GM19395 (cell line): Measurements from ENCODE around the gene TRPM7.
"Not testable (repeated sequence)": the region's sequence is repeated elsewhere in the genome, so short reads cannot be mapped to it uniquely, and the experiment has no call there.

Experiments
- ATAC-seq: cut with Tn5 transposase; IDR thresholded peaks from one replicate; pipeline ENCODE4 v1.9.1; 2021; ENCODE audit warnings: mild to moderate bottlenecking, moderate library complexity; ENCODE audit not compliant: unreplicated experiment

Gene TRPM7

DNA sequence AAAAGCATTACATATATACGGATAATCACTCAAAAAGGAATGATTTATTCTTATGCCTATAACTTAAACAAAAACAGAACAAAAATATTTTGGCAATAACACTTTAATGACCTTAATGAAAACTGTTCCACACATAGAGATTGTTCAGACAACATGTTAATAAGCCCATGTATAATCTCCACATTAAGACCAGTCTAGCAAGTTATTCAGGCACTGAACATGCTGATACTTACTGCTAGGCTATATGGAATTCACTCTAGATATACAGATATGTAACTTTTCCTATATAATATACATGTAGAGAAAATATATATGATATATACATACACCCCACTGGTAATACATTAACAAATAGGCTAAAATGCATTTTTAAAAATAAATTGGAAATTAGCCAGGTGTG lies 96.3 kb downstream of the TRPM7 start:
- ATAC-seq = no peak

DNA sequence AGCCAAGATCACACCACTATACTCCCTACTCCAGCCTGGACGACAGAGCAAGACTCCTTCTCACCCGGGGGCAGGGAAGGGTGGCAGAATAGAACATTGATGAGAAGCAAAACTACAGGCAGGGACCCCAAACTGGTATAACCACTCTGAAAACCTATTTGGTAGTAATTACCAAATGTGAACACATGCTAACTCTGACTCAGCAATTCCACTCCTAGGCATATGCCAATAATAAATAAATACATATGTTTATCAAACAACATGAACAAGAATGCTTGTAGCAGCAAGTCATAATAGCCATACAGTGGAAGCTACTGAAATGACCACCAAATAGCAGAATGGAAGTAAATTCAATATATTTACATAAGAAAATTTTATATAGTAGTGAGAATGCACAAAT lies 109.1 kb downstream of the TRPM7 start:
- ATAC-seq = no peak

DNA sequence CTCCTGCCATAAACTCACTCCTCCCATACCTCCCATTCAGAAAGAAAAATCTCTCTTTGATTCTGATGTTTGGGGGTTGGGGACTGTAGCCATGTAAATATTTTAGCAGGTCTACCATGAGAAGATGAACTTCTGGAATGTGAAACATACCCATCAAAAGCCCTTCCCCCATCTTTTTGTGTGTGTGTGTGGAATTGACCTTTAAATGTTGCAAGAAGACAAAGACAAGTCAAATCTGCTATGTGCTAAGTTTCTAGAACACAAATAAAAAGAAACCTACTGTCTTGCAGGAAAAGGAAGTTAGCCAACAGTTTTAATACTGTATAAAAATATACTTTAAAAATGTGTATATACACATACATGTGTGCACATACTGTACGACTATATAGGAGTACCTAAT lies 110.4 kb downstream of the TRPM7 start:
- no peak for ATAC-seq

DNA sequence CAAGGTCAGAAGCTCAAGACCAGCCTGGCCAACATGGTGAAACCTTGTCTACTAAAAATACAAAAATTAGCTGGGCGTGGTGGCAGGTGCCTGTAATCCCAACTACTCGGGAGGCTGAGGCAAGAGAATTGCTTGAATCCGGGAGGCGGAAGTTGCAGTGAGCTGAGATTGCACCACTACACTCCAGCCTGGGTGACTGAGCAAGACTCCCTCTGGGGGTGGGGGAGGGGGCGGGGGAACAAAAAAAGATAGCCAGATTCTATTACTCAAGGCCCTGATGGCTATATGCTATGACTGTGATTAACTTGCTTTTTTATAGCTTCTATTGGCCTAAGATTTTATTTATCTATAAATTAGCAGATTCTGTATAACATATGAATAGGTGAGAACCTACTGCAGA lies 112.8 kb downstream of the TRPM7 start:
- ATAC-seq = not testable (repeated sequence)

DNA sequence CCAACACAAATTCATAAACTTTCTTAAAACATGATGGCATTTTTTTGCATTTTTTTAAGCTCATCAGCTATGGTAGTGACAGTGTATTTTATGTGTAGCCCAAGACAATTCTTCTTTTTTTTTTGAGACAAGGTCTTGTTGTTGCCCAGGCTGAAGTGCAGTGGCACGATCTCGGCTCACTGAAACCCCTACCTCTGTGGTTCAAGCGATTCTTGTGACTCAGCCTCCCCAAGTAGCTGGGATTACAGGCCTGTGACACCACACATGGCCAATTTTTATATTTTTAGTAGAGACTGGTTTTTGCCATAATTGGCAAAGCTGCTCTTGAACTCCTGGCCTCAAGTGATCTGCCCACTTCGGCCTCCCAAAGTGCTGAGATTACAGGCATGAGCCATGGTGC lies 122.8 kb downstream of the TRPM7 start:
- no peak for ATAC-seq

DNA sequence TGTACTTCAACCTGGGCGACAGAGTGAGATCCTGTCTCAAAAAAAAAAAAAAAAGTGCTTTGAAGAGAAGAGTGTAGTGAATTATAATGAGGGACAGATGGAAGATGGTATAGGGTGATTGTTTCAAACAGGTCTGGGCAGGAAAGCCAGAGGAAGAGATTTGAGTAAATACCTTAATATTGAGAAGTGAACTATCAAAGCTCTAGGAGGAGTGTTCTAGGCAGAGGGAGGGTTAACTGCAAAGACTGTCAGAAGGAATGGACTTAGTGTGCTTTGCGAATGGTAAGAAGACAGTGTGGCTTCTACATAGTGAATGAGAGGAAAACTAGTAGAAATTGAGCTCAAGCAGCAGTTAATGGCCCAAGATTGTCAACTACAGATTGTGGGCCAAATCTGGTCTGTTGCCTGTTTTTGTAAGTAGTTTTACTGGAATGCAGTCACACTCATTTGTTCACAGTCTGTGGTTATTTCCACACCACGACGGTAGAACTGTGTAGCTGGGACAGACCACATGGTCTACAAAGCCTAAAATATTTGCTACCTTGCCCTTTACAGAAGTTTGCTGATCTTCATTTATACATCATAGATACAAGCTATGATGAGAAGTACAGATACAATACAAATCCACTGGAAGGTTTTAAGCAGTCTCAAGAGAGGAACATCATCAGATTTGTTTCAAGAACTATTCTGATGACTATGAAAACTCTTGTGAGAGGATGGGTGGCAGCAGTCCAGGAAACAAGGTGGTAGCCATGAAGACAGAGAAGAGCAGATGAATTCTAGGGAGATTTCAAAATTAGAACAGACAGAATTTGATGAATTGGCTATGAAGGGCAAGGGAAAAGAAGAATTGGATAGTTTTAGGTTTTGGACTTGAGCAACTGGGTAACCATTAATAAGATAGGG lies 123.6 kb downstream of the TRPM7 start:
- ATAC-seq = no peak

DNA sequence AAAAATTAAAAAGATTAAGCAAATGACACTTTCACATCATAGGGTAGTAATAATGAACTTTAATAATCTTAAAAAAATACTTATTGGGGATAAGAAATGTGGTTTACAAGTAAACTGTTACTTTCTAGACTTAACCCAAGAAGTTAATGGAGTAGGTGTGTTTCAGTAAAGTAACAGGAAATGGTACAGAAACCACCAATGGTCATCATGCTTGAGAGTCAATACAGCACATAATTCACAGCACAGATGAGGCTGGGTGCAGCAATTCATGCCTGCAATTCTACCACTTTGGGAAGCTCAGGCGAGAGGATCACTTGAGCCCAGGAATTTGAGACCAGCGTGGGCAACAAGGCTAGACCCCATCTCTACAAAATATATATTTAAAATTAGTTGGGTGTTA lies 128.6 kb downstream of the TRPM7 start:
- no peak for ATAC-seq

DNA sequence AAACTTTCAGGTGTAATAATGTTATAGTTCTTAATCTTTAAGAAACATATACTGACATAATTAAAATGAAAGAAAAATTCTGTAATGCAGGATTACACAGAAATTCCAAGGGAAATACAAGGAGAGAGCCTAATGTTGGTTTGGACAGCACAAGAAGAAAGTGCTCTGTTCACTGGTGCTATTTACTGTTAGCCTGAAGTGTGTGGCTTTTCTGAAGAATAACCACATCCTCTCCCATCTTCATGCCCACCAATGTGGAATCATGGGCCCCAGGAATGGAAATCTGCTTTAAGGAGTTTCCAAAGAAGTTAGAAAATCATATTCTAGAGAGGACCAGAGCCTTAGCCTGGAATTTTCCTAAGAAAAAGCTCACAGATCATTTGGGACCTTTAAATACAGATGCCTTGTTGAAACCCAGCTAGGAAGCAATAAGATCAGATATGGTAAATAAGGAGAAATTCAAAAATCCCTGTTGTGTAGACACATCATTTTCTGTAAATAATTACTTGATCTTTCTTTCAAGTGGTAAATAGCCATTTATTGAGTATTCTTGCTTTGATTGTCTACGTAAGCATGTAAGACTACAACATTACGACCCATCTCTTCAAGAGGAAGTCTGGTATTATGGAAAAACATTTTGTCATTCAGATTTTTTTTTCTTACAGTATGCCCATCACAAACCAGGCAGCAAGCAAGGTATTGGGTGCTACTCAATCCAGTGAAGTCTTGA lies 129.8 kb downstream of the TRPM7 start:
- ATAC-seq = no peak

DNA sequence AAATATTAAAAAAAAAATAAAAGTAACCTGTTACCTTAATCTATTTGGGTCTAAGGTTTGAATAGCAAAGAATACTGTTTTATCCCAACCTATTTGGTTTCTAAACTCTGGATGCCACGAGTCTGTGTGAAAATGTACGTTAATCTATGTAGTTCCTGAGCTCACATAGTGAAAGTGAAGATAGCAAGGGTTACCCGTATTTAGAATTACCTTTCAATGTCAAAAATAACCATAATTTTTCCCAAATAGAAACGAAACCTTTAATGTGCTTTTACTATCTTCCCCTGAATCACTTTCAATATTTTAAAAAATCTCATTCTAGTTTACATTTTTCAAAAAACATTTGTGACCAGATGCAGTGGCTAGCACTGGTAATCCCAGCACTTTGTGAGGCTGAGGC lies 134.4 kb downstream of the TRPM7 start:
- no peak for ATAC-seq

DNA sequence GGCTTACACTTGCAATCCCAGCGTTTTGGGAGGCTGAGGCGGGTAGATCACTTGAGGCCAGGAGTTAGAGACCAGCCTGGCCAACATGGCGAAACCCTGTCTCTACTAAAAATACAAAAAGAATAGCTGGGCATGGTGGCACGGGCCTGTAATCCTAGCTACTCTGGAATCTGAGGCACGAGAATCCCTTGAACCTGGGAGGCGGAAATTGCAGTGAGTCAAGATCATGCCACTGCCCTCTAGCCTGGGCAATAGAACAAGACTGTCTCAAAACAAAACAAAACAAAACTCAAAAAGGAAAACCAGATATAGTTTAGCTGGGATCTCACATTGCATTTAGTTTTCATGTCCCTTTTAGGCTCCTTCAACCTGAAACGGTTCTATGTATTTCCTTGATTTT lies 137.3 kb downstream of the TRPM7 start:
- ATAC-seq = no peak

DNA sequence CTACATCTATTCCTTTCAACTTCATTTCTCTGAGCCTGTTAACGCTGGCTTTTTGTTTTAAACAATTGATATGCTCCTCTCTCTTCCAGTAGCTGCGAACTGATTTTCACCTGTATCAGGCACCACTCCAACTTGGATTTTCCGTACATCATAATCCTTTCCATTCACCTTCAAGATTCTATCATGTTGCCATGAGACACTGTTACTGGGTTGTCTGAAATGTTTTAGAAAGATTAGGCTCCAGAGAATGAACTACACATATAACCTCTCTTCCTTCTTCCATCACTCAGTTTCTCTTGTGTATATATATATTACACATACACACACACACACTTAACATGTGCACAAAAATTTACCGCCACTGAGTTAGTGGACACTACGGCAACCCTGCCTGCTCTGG lies 140.0 kb downstream of the TRPM7 start, which contains the start of gene USP50:
USP50 (minus strand) TSS at position 101 of the 400 bp plus-strand sequence. CDS start 141 bp downstream, outside the sequence.
- ATAC-seq = no peak

DNA sequence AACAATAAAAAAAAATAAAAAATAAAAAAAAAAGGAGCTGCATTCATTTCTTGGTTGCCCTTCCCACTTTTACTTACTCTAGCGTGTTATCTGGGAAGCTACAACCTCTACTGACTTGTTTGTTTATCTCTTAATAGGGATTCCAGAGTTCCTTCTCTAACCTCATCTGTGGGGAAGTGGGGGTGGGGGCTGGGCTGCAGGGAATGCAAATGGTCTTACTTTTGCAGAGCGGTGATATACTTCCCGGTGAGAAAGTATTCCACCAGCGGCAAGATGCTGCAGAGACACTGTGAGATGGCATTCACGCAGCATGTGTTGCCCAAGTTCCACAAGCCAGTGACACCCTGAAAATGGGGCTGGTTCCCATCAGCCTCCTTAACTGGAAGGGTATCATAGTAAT lies 142.2 kb downstream of the TRPM7 start:
- ATAC-seq = no peak

DNA sequence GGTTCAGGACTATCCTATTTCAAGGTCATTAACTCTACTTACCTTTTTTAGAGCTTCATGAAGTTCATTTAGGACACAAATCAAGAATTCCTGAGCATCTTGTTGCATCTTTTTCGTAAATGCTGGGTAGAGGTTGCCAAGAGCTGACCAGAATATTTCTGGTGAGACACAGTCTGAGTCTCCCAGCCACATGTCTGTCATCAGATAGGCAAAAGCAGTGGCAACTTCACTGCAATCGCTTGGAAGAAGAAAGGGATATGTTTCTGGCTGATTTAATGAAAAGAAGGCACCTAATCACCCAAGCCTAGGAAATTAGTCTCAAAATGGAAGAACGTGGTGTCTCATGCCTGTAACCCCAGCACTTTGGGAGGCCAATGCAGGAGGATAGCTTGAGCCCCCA lies 143.0 kb downstream of the TRPM7 start:
- ATAC-seq = no peak

DNA sequence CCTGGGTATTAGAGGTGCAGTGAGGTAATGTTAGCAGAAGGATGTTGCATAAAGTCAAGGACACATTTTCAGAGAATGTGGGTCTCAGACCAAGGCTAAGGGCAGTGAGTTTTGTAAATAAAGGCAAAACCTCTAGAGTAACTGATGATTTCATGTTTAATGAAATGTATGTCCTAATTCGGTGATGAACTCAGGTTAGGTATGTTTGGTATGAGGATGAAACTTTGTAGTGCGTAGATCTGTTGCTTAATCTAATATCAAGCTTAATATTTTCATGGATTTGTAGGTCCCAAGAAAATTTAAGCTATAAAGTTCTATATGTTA lies 143.7 kb downstream of the TRPM7 start:
- ATAC-seq = no peak

DNA sequence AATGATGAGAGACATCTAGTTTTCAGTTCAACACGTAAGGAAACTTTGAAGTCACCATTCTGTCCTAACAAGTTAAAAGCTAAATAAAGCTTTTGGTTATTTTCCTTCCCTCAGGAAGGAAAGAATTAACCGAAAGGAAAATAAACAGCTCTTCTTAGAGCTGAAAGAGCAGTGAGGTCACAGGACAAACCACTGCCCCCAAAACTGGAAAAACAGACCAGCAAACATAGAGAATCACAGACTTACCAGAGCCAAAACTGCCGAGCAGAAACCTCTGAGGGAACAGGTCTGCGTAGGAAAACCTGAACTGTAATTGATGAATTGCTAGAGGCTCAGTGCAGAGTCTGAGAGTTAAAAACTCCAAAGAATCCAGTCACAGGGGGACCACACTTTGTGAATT lies 154.8 kb downstream of the TRPM7 start:
- no peak for ATAC-seq

DNA sequence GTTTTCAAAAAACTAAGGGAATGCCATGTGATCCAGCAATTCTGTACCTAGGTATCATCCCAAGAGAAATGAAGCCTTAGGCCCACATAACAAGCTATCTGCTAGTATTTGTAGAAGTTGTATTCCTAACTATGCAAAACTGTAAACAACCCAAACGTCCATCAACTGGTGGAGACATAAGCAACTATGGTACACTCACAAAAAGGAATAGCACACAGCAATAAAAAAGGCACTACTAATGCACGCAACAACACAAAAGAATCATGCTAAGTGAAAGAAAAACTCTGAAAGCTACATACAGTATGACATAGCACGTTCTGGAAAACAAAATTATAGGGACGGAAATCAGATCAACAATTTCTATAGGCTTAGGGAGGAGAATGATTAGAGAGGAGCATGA lies 155.4 kb downstream of the TRPM7 start:
- no peak for ATAC-seq

DNA sequence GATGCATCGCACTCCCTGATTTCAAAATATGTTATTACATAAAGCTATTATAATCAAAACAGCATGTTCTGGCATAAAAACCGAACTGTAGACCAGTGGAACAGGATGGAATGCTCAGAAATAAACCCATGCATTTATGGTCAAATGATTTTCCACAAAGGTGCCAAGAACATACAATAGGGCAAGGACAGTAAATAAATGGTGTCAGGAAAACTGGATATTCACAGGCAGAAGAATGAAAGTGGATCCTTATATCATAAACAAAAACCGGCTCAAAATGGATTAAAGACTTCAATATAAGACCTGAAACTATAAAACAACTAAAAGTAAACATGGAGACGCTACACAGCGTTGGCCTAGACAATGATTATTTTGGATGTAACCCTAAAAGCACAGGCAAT lies 162.7 kb downstream of the TRPM7 start:
- no peak for ATAC-seq

DNA sequence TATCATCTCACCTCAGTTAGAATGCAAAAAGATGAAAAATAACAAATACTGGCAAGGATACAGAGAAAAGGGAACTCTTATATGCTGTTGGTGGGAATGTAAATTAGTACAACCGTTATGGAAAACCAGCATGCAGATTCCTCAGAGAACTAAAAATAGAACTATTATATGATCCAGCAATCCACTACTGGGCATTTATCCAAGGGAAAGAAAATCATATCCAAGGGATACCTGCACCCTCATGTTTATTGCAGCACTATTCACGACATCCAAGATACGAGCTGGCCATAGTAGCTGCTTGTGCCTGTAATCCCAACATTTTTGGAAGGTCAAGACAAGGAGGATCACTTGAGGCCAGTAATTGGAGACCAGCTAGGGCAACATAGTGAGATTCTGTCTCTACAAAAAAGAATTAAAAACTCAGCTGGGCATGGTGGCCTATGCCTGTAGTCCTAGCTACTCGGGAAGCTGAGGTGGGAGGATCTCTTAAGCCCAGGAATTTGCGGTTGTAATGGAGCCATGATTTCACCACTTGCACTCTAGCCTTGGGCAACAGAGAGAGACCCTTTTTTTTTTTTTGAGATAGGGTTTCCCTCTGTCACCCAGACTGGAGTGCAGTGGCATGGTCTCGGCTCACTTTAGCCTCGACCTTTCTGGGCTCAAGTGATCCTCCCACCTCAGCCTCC lies 166.7 kb downstream of the TRPM7 start:
- no peak for ATAC-seq

DNA sequence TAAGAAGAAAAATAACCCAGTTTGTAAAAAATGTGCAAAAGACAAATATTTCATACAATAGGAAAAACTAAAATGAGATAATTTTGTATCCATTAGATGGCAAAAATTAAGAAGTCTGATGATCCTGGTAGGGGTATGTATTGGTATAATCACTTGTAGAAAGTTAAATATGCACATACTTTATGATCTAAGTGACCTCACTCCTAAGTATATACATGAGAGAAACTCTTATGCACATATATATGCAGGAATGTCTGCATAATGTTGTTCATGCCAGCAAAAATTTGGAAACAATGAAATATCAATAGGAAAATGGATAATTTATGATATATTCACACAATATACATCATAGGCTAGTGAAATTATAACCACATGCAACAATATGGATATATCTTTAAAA lies 173.6 kb downstream of the TRPM7 start:
- ATAC-seq = no peak
